ENCODE data around the gene MAOA.
A peak's percentile ranks its signal among the peaks of the same experiment; 100 is the strongest.
"Not testable (repeated sequence)": the region's sequence is repeated elsewhere in the genome, so short reads cannot be mapped to it uniquely, and the experiment has no call there.

Gene MAOA

DNA sequence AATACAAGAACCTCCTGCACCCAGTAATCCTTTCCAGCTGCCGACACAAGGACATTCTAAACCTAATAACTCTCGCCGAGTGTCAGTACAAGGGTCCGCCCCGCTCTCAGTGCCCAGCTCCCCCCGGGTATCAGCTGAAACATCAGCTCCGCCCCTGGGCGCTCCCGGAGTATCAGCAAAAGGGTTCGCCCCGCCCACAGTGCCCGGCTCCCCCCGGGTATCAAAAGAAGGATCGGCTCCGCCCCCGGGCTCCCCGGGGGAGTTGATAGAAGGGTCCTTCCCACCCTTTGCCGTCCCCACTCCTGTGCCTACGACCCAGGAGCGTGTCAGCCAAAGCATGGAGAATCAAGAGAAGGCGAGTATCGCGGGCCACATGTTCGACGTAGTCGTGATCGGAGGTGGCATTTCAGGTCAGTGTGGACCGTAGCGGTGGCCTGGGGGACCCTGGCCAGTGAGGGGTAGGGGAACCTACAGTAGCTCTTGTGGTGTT lies at the start of gene MAOA:
TSS of gene MAOA (plus strand) at position 295 of the 490 bp plus-strand sequence. CDS start at position 338, 43 bp downstream.
- peak within 1 kb of the TSS; percentile 63 for H3K27ac ChIP-seq
- TF ChIP-seq ZFX (IDR thresholded peaks at IDR 0.05; ENCODE audit: borderline replicate concordance) = no peak
- TF ChIP-seq CTCF (IDR thresholded peaks at IDR 0.05) = no peak

GRCh38 chrX:43612400-43612799 lies 43.7 kb upstream of the MAOA start:
- TF ChIP-seq CTCF (IDR thresholded peaks at IDR 0.05) (no peak), ZFX (IDR thresholded peaks at IDR 0.05; ENCODE audit: borderline replicate concordance) (no peak)
- no peak overlapping the region for H3K27ac ChIP-seq

- H3K27ac ChIP-seq = no peak overlapping the region
- TF ChIP-seq CTCF (IDR thresholded peaks at IDR 0.05) (no peak), ZFX (IDR thresholded peaks at IDR 0.05; ENCODE audit: borderline replicate concordance) (no peak)
These were observed 40.4 kb upstream of the MAOA start for GRCh38 chrX:43615660-43616059.

GRCh38 chrX:43618366-43619205 lies 37.5 kb upstream of the MAOA start:
- TF ChIP-seq CTCF (IDR thresholded peaks at IDR 0.05) (no peak), ZFX (IDR thresholded peaks at IDR 0.05; ENCODE audit: borderline replicate concordance) (no peak)
- no peak overlapping the region for H3K27ac ChIP-seq

DNA sequence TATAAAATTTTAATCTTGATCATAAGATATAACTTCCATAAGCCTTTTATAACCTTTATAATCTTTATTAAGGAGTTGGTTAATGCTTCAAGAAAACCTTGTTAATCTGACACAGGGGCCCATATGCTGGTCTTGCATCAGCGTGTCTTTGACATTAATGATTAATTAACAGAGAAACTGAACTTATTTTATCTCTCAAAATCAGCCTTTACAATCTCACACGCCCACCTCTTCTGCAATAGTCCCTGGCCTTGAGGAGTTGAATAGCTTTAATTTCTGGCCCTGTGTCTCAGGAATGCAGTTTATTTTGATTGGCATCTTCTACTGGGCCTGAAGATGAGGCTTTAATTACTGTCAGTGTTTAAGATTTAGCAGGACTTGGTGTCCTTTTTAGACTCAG lies 36.2 kb upstream of the MAOA start:
- H3K27ac ChIP-seq = not testable (repeated sequence)

DNA sequence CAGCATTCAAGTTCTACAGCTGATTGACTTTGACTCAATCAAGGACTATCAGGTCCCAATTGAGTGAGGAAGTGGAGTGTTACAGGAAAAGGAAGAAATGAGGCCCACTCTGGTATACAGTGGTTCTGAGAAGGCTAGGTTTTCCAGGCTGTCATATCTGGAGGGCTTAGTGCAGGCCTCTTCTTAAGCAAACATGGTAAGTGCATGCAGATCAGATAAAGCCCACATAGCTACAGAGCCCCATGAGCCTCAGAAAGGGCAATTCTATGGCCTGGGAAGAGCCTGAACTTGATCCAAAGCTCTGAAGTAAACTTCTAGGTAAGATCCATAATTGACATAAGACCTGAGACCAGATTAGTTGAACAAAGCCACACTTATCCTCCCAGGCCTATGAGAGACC lies 29.0 kb upstream of the MAOA start:
- H3K27ac ChIP-seq = no peak overlapping the region
- TF ChIP-seq CTCF (IDR thresholded peaks at IDR 0.05) = no peak
- no peak for TF ChIP-seq ZFX (IDR thresholded peaks at IDR 0.05; ENCODE audit: borderline replicate concordance)

DNA sequence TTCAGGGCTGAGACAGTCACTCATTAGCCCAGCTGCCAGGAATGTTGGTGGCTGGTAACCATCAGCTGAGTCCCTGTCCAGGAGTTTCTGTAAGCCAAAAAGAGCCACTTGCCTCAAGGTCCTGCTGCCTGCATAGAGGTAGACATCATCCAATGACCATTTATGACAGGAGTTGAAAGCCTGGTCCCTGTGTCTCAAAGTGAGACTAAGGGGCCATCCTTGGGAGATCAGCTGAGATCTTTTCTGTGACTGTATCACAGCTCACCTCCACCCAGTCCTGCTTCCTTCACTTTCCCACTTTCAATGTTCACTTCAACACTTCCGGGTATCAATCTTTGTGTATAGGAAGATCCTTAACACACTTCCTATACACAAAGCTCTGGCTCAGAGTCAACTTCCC lies 28.4 kb upstream of the MAOA start:
- no peak overlapping the region for H3K27ac ChIP-seq
- TF ChIP-seq CTCF (IDR thresholded peaks at IDR 0.05) (no peak), ZFX (IDR thresholded peaks at IDR 0.05; ENCODE audit: borderline replicate concordance) (no peak)
